ENCODE measurements around the gene LUC7L2. TPM values are rescaled to one million over a fixed set of nuclear protein-coding genes. Genes with fewer than 3 reads are reported as not detected.

Gene LUC7L2
- total RNA-seq, 1 donor = 57.0 TPM

DNA sequence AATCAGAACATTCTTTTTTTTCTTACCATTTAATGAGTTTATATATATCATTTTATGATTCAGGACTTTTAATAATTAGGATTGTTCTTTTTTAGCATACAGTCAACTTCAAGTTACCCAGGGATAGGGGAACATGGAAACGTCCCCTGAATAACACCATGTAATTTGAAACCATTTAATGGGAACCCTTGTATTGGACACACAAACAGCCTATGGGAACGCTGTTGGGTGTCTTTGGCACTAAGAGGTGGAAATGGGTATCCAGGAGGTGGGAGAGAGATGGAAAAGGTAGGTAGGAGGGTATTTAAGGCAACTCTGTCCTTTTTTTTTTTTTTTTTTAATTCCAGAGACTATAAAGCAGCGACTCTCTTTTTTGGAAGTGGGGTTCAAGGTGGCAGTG is 2.6 kb downstream of the LUC7L2 start:
- no peak overlapping the region for H3K4me3 ChIP-seq (ENCODE audit: low read depth, low read length)
- DNase-seq (ENCODE audit: low read depth) = peak; percentile 20
- TF ChIP-seq, protein P1, sequence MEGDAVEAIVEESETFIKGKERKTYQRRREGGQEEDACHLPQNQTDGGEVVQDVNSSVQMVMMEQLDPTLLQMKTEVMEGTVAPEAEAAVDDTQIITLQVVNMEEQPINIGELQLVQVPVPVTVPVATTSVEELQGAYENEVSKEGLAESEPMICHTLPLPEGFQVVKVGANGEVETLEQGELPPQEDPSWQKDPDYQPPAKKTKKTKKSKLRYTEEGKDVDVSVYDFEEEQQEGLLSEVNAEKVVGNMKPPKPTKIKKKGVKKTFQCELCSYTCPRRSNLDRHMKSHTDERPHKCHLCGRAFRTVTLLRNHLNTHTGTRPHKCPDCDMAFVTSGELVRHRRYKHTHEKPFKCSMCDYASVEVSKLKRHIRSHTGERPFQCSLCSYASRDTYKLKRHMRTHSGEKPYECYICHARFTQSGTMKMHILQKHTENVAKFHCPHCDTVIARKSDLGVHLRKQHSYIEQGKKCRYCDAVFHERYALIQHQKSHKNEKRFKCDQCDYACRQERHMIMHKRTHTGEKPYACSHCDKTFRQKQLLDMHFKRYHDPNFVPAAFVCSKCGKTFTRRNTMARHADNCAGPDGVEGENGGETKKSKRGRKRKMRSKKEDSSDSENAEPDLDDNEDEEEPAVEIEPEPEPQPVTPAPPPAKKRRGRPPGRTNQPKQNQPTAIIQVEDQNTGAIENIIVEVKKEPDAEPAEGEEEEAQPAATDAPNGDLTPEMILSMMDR (IDR thresholded peaks at IDR 0.05; ENCODE audit: insufficient read depth, low read depth, low read length) = no peak

DNA sequence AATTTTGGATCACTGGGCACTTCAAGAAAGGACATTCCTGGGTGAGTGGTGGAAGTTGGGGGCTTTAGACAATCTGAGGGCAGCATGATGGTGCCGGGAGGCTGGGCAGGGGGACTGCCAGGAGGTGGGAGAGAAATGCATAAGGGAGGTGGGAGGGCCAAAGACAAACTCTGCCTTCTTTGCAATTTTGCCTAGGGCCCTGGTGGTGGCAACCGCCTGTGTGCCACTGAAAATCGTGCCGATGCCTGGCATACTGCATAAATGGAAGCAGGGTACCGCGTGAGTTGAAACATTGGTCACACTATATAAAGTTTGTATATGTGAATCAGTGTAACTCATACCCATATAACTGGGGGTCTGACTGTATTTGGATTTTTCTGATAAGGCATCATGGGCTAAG is 3.3 kb downstream of the LUC7L2 start:
- TF ChIP-seq, protein P1 (IDR thresholded peaks at IDR 0.05; ENCODE audit: insufficient read depth, low read depth, low read length) = no peak
- no peak overlapping the region for H3K4me3 ChIP-seq (ENCODE audit: low read depth, low read length)
- no peak for DNase-seq (ENCODE audit: low read depth)

DNA sequence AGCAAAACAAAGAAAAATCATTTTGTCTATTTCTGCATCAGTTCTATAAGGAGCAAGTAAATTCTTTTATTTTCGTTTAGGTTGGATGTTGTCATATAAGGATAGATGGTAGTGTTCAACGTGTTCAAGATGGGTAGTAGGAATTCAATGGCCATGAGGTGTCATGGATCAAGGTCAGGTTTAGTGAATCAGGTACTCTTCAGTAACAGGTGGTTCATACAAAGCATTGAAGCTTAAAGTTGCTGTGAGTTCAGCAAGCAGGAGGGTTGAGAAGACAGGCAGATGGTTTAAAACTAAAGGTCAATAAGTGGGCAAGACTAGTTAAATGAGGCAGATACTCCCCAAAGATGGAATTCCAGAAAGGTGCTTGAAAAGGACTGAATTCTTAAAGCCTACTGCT is 5.6 kb downstream of the LUC7L2 start:
- TF ChIP-seq, protein P1 (IDR thresholded peaks at IDR 0.05; ENCODE audit: insufficient read depth, low read depth, low read length) = no peak
- DNase-seq (ENCODE audit: low read depth) = no peak
- H3K4me3 ChIP-seq (ENCODE audit: low read depth, low read length) = no peak overlapping the region

DNA sequence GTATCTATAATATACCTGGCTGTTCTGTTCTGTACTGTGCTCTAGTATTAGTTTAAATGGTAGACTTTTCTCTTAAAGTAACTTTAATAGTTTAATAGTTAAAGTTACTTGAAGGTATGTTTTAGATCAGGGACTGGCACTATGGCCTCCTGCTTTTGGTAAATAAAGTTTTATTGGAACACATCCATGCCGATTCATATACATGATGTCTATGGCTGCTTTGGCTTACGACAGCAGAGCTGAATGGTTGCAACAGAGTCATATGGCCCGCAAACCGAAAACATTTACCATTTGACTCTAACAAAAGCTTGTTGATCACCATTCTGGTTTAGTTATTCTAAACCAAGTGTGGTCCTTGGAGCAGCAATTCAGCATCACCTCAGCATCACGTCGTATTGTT is 6.7 kb downstream of the LUC7L2 start:
- TF ChIP-seq, protein P1 (IDR thresholded peaks at IDR 0.05; ENCODE audit: insufficient read depth, low read depth, low read length) = no peak
- no peak for DNase-seq (ENCODE audit: low read depth)
- H3K4me3 ChIP-seq (ENCODE audit: low read depth, low read length) = no peak overlapping the region

DNA sequence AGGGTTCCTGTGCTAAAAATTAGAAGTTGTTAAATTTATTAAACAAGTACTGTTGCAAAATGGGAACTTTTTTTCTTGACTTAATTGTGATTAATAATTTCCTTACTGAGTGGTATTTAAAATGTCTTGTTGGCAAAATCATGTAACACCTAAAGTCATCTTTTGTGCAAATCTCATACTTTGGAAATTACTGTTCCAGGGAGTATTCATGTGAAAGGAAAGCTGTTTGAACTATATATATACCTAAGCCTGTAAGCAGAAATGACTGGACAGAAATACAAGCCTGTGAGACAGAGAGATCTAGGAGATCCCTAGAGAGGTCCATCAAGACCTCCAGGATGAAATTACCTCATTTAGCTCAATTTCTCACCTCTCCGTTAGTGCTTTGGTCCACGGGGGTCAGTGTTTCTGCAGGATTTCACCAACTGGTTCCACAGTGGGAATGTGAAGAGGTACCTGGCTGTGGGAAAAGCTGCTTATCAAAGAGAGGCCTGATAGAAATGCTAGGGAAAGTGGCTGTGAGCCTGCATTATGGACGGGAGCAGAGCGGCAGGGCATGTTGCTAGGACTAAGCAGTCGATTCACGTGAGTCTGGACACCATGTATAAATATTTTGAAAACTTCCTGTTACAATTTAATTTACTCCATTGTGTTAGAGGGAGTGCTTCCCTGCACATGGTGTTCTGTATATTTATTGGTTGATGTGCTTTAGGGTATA is 7.9 kb downstream of the LUC7L2 start:
- DNase-seq (ENCODE audit: low read depth) = no peak
- no peak overlapping the region for H3K4me3 ChIP-seq (ENCODE audit: low read depth, low read length)
- TF ChIP-seq, protein P1 (IDR thresholded peaks at IDR 0.05; ENCODE audit: insufficient read depth, low read depth, low read length) = no peak

DNA sequence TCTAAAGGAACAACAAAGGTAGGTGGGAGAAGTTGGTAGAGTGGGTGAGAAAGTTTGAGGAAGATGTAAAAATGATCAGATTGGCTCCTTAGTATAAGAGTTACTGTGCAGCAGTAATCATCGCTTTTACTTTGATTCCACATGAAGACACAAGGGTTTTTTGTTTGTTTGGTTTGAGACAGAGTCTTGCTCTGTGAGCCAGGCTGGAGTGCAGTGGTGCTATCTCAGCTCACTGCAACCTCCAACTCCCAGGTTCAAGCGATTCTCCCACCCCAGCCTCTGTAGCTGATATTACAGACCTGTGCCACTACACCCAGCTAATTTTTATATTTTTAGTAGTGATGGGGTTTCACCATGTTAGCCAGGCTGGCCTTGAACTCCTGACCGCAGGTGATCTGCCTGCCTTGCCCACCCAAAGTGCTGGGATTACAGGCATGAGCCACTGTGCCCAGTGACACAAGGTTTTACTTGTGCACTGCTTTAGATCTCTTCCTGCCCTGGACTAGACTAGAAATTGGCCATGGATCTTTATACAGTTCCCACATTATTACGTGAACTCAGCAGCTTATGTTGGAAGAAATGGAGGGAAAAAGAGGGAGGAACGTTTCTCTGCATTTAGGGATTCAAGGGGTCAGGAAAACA is 10.7 kb downstream of the LUC7L2 start:
- TF ChIP-seq, protein P1 (IDR thresholded peaks at IDR 0.05; ENCODE audit: insufficient read depth, low read depth, low read length) = no peak
- no peak overlapping the region for H3K4me3 ChIP-seq (ENCODE audit: low read depth, low read length)
- no peak for DNase-seq (ENCODE audit: low read depth)
